ENCODE results near the gene PCP2.

- no peak for TF ChIP-seq CTCF (conservative IDR thresholded peaks at IDR 0.05 in 1 of 2, IDR thresholded peaks at IDR 0.05 in 1 of 2; ENCODE audit: low read depth in 1 of 2, low read length in 2 of 2)
- no peak for TF ChIP-seq EZH2 (IDR thresholded peaks at IDR 0.05; ENCODE audit: low read length, missing control alignments)
These were observed 20.9 kb downstream of the PCP2 start for GRCh38 chr19:7612282-7613274.

Data from fibroblast of lung (primary cell).